HepG2 (cell line): ENCODE data around the gene GPC6. TPM values are rescaled to one million over a fixed set of nuclear protein-coding genes. Genes with fewer than 3 reads are reported as not detected.

ENCODE experiments used
- ATF1 ChIP-seq: IDR thresholded peaks from 2 replicates; pipeline ENCODE4 v1.6.1; 2016; ENCODE audit warnings: mild to moderate bottlenecking, control low read depth
- CC2D1A ChIP-seq: sonication (generic); formaldehyde crosslinking; IDR thresholded peaks from 2 replicates; pipeline ENCODE4 v1.8.1; 2023; ENCODE audit warnings: mild to moderate bottlenecking, missing genetic modification reagents
- CHCHD3 ChIP-seq: sonication (generic); formaldehyde crosslinking; IDR thresholded peaks from 2 replicates; pipeline ENCODE4 v1.8.0; 2022; ENCODE audit warnings: mild to moderate bottlenecking, missing genetic modification reagents, moderate library complexity
- CREB1 ChIP-seq, 2 experiments: fragments of 450-650 bp in 1 of 2; IDR thresholded peaks; 2 replicates each; pipeline ENCODE4 v1.6.1; 2016 to 2017; ENCODE audit warnings: control low read depth in 1 of 2, mild to moderate bottlenecking in 1 of 2, missing compliant biosample characterization in 1 of 2, missing genetic modification characterization in 1 of 2
- HNRNPL ChIP-seq: fragments of 200-400 bp; formaldehyde crosslinking; IDR thresholded peaks from 2 replicates; pipeline ENCODE4 v1.6.1; 2017; ENCODE audit warnings: mild to moderate bottlenecking, low read depth, low read length
- HOXA7 ChIP-seq: sonication (generic); formaldehyde crosslinking; IDR thresholded peaks from 2 replicates; pipeline ENCODE4 v1.8.1; 2022; ENCODE audit warnings: mild to moderate bottlenecking, missing genetic modification reagents, moderate library complexity
- HOXD1 ChIP-seq: sonication (generic); formaldehyde crosslinking; IDR thresholded peaks from 2 replicates; pipeline ENCODE4 v1.5.0; 2020; ENCODE audit warnings: missing genetic modification reagents
- KMT2A ChIP-seq: sonication (generic); formaldehyde crosslinking; IDR thresholded peaks from 2 replicates; pipeline ENCODE4 v1.4.0; 2020; ENCODE audit warnings: missing genetic modification reagents
- MIER3 ChIP-seq: IDR thresholded peaks from 2 replicates; pipeline ENCODE4 v1.6.1; 2016; ENCODE audit warnings: missing compliant biosample characterization, borderline replicate concordance
- NCOA2 ChIP-seq: sonication (generic); formaldehyde crosslinking; IDR thresholded peaks from 2 replicates; pipeline ENCODE4 v1.8.0; 2022; ENCODE audit warnings: inconsistent platforms
- NR2C2 ChIP-seq: sonication (generic); formaldehyde crosslinking; IDR thresholded peaks from 2 replicates; pipeline ENCODE4 v1.4.0; 2020; ENCODE audit warnings: missing genetic modification reagents, mild to moderate bottlenecking, moderate library complexity, borderline replicate concordance
- RBM39 ChIP-seq: fragments of 200-400 bp; formaldehyde crosslinking; IDR thresholded peaks from one replicate; pipeline ENCODE4 v1.6.1; 2018; ENCODE audit warnings: antibody characterized with exemption, mild to moderate bottlenecking, low read depth, low read length; ENCODE audit not compliant: poor library complexity, severe bottlenecking
- REL ChIP-seq: sonication (generic); formaldehyde crosslinking; conservative IDR thresholded peaks from 2 replicates; pipeline ENCODE4 v1.8.0; 2022; ENCODE audit warnings: mild to moderate bottlenecking, missing genetic modification reagents, moderate library complexity
- RXRB ChIP-seq: IDR thresholded peaks from 2 replicates; pipeline ENCODE4 v1.6.1; 2016; ENCODE audit warnings: borderline replicate concordance, missing genetic modification reagents, missing compliant biosample characterization
- STAG1 ChIP-seq: sonication (generic); formaldehyde crosslinking; IDR thresholded peaks from 2 replicates; pipeline ENCODE4 v1.4.0; 2020; ENCODE audit warnings: missing genetic modification reagents
- ZBTB1 ChIP-seq: sonication (generic); formaldehyde crosslinking; IDR thresholded peaks from 2 replicates; pipeline ENCODE4 v1.4.0; 2020; ENCODE audit warnings: missing genetic modification reagents, borderline replicate concordance
- ZBTB4 ChIP-seq: sonication (generic); formaldehyde crosslinking; IDR thresholded peaks from 2 replicates; pipeline ENCODE4 v1.4.0; 2020; ENCODE audit warnings: missing genetic modification reagents, mild to moderate bottlenecking, borderline replicate concordance
- ZNF281 ChIP-seq: sonication (generic); formaldehyde crosslinking; IDR thresholded peaks from 2 replicates; pipeline ENCODE4 v1.4.0; 2020; ENCODE audit warnings: missing genetic modification reagents, borderline replicate concordance
- ZNF326 ChIP-seq: sonication (generic); formaldehyde crosslinking; IDR thresholded peaks from 2 replicates; pipeline ENCODE4 v1.4.0; 2020; ENCODE audit warnings: missing genetic modification reagents, borderline replicate concordance
- ZNF557 ChIP-seq: sonication (generic); formaldehyde crosslinking; IDR thresholded peaks from 2 replicates; pipeline ENCODE4 v1.4.0; 2020; ENCODE audit warnings: missing genetic modification reagents
- ZNF788 ChIP-seq: sonication (generic); formaldehyde crosslinking; IDR thresholded peaks from 2 replicates; pipeline ENCODE4 v1.5.0; 2020; ENCODE audit warnings: mild to moderate bottlenecking, missing genetic modification reagents, borderline replicate concordance
- polyA plus RNA-seq, 8 experiments: library from polyadenylated mRNA; depleted of rRNA in 3 of 8; stranded (reverse) in 7 of 8; unstranded in 1 of 8; fragments of >200 nt; fragmentation: Illumina TruSeq in 4 of 8; extraction: Trizol in 4 of 8; gene quantifications; 2 replicates each; pipeline versions ENCODE4 v1.2.1 to v1.2.3, GENCODE V29; 2011 to 2016; ENCODE audit warnings: low read depth in 4 of 8, missing spikeins in 1 of 8, mixed read lengths in 1 of 8; ENCODE audit not compliant: insufficient read depth in 1 of 8
- total RNA-seq, 5 experiments: library from RNA; depleted of rRNA; stranded (reverse); fragments of >200 nt; fragmentation: Illumina TruSeq; extraction: Trizol; gene quantifications; 2 replicates each; pipeline ENCODE4 v1.2.3, GENCODE V29; 2016; ENCODE audit warnings: low read depth in 1 of 5
- TF ChIP-seq, protein P1 (sequence below): sonication (generic); formaldehyde crosslinking; IDR thresholded peaks from 2 replicates; pipeline ENCODE4 v1.8.1; 2023; ENCODE audit warnings: missing genetic modification reagents, inconsistent platforms, borderline replicate concordance

The GPC6 gene
- total and polyA plus RNA-seq, 2 of the 13 experiments (the other 11 are each of a cell fraction or from before 2014, with no cell fraction given): 24.5 to 33.9 TPM

DNA sequence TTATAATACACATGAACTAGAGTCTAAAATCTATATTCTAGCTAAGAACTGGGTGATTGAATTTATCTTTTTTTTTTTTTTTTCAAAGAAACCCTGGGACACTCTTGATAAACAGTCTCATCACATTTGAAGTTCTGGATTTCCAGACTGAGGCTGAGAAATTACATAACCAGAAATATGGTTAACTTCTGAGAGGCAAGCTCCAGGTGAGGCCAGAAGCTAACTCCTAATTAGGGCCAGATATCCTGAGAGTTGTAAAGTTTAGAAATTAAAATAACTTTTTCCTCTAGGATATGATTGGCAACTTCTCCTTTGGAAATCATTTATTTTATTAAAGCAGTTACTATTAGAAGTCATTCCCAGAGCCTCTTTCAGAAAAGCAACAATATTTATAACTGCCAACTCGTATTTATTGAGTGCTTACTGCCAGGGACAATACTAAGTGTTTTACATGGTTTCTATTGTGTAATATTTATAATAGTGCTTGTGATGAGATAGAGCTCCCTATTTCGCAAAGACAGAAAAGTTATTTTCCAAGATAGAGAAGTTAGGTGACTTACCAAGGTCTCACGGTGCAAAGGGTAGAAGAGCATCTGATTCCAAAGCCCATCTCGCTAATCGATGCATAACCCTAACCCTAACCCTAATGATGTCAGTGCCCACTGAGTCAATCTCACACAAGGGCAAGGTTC, 1065.2 kb downstream of the GPC6 start (continued):
- TF ChIP-seq ZNF326 (CRISPR knock-in tag) (no peak), HOXD1 (CRISPR knock-in tag) (peak; percentile 85; the same call in 1 of the 2 replicates), ZBTB1 (CRISPR knock-in tag) (no peak), CREB1 (IDR thresholded peaks at IDR 0.05) (peak; percentile 50; the same call in 1 of the 2 replicates), CREB1 (CRISPR knock-in tag; IDR thresholded peaks at IDR 0.05) (peak; percentile 85), REL (CRISPR knock-in tag) (no peak), ZNF788 (CRISPR knock-in tag) (no peak; the same call in 1 of the 2 replicates), KMT2A (CRISPR knock-in tag) (peak; percentile 47; the same call in 1 of the 2 replicates), ZNF557 (CRISPR knock-in tag) (no peak), NCOA2 (peak; percentile 99), ATF1 (CRISPR knock-in tag) (no peak; the same call in 1 of the 2 replicates), CC2D1A (CRISPR knock-in tag) (no peak), ZBTB4 (no peak), NR2C2 (CRISPR knock-in tag) (peak; percentile 89), RXRB (CRISPR knock-in tag) (peak; percentile 100), RBM39 (no peak), HOXA7 (no peak), HNRNPL (no peak), STAG1 (CRISPR knock-in tag) (peak; percentile 47; the same call in 1 of the 2 replicates), CHCHD3 (CRISPR knock-in tag) (no peak), MIER3 (CRISPR knock-in tag) (peak; percentile 88; the same call in 1 of the 2 replicates), ZNF281 (CRISPR knock-in tag) (peak; percentile 49; the same call in 1 of the 2 replicates)
- TF ChIP-seq, protein P1, sequence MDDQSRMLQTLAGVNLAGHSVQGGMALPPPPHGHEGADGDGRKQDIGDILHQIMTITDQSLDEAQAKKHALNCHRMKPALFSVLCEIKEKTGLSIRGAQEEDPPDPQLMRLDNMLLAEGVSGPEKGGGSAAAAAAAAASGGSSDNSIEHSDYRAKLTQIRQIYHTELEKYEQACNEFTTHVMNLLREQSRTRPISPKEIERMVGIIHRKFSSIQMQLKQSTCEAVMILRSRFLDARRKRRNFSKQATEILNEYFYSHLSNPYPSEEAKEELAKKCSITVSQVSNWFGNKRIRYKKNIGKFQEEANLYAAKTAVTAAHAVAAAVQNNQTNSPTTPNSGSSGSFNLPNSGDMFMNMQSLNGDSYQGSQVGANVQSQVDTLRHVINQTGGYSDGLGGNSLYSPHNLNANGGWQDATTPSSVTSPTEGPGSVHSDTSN (CRISPR knock-in tag): no peak
